Amniotic epithelial cell (primary cell): ENCODE measurements around the gene LMBR1L.
A peak's percentile ranks its signal among the peaks of the same experiment; 100 is the strongest.

Source experiments
- DNase-seq: peaks from one replicate; pipeline ENCODE4 v3.0.0-alpha.2; 2010; ENCODE audit warnings: low read depth

The LMBR1L gene

DNA sequence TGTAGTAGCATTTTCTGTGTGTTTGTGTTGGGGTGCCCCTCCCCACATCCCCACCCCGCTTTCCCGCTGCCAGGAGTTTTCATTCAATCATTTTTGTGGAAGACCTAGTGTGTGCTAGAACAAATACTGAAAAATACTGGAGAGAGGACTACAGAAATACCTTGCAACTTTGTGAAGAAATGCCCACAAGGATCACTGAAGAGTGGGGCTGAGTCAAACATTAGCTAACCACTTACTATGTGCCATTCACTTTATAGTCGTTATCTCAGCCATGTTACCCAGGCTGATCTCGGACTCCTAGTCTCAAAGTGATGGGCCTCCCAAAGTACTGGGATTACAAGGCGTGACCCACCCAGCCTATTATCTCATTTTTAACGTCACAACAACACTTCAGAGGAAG lies 559 bp upstream of the LMBR1L start:
- no peak for DNase-seq

GRCh38 chr12:49109641-49110463 lies 795 bp downstream of the LMBR1L start:
- DNase-seq = no peak

GRCh38 chr12:49108958-49109404 lies 1.7 kb downstream of the LMBR1L start:
- peak; percentile 90 for DNase-seq

DNA sequence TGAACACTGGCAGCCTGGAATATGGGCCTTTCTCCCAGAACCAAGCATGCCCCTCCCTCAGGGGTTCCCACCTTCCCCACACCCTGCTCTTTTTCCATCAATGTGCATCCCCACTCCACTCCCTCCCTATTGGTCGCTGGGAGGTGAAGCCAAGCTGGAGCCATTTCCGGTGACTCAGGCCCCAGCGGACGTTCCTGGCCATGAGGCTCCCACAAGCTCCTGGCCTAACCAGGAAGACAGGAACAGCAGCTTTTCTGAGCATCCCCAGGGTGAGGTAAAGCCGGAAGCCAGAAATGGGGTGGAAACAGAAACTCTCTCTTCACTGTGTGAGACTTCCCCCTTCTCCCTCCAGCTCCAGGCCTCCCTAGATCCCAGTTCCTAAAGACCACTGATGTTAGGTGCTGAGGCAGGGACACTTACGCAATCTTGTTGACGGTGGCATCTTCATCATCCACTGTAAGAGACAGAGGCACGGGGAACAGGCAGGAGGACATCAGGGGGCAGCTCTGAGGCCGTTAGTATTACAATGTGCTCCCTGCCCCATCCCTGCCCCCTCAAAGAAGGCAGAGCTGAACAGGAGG lies 5.1 kb downstream of the LMBR1L start:
- no peak for DNase-seq

DNA sequence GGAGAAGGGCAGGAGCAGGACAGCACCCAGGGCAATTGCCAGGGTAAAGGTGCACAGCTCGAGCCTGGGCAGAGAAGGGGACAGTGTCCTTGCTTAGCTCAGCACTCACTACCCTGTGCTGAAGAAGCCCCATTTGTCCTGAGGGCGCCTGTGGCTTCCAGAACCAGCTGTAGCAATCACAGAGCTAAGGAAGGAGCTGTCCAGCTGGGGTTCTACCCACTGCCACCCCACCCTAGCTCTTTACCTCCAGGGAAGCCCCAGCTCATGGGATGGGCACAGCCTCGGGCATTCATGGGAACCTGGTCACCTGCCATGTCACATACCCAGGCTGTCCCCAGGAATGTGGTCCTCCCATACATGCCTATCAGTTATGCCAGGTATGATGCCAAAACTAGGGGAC lies 5.8 kb downstream of the LMBR1L start:
- DNase-seq = no peak

- no peak for DNase-seq
Measured at GRCh38 chr12:49100380-49100779, 10.3 kb downstream of the LMBR1L start.

GRCh38 chr12:49098703-49099102 lies 11.9 kb downstream of the LMBR1L start:
- no peak for DNase-seq

- DNase-seq = peak; percentile 38
Measured at GRCh38 chr12:49098035-49098451, 12.6 kb downstream of the LMBR1L start.

GRCh38 chr12:49097381-49097780 lies 13.3 kb downstream of the LMBR1L start:
- no peak for DNase-seq

GRCh38 chr12:49094975-49095365 lies 15.7 kb downstream of the LMBR1L start:
- DNase-seq = no peak

DNA sequence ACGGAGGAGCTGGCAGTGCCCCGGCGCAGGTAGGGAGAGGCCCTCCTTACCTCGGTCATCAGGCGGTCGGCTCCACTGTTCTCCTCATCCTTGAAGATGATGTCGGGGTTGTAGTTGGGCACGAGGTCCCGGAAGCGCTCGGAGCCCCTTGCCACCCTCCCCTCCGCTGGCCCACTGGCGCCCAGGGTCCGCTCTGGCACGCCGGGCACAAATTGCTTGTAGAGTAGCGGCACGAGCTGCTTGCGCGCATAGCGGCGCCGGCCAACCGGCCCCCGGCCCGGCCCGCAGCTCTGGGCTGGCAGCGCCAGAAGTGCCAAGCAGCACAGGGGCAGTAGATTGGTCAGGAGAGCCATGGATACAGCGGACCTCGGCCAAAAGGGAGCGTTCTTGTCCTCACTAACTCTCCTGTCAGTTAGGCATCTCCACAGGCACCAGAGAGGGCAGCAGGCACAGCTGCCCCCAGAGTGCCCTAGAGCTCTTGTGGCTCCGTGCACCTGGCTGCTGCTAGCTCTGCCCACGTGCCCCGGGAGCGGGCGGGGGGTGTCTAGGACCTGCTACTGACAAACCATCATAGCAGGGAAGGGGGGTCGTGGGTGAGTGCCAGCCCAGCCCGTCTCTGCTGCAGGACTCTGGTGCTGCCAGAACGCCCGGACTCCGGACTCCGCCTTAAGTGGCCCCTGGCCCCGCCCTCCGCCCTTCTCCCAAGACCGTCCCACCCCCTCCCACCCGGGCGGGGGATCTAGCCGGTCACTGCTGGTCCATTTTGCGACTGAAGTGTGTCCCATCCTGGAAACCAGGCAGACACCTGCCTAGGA lies 16.3 kb downstream of the LMBR1L start, which contains the start of gene DHH:
TSS of gene DHH (minus strand) at position 642 of the 815 bp plus-strand sequence. CDS start at position 353, 289 bp downstream.
- DNase-seq = no peak

GRCh38 chr12:49093792-49094159 lies 16.9 kb downstream of the LMBR1L start:
- DNase-seq = no peak

GRCh38 chr12:49092816-49093406 lies 17.7 kb downstream of the LMBR1L start:
- DNase-seq = no peak

GRCh38 chr12:49092086-49092815 lies 18.4 kb downstream of the LMBR1L start:
- peak; percentile 77 for DNase-seq

DNA sequence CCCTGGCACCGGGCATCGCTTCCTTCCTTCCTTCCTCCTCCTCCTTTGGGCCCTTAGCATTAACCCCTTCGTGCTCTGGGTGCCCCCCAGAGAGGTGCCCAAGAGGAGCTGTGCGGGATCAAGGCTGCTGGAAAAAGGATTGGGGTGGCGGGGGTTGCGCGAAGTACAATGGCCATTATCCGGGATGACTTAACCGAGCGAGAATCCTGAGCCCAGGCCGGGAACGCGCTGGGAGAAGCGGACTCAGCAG lies 18.9 kb downstream of the LMBR1L start:
- no peak for DNase-seq

DNA sequence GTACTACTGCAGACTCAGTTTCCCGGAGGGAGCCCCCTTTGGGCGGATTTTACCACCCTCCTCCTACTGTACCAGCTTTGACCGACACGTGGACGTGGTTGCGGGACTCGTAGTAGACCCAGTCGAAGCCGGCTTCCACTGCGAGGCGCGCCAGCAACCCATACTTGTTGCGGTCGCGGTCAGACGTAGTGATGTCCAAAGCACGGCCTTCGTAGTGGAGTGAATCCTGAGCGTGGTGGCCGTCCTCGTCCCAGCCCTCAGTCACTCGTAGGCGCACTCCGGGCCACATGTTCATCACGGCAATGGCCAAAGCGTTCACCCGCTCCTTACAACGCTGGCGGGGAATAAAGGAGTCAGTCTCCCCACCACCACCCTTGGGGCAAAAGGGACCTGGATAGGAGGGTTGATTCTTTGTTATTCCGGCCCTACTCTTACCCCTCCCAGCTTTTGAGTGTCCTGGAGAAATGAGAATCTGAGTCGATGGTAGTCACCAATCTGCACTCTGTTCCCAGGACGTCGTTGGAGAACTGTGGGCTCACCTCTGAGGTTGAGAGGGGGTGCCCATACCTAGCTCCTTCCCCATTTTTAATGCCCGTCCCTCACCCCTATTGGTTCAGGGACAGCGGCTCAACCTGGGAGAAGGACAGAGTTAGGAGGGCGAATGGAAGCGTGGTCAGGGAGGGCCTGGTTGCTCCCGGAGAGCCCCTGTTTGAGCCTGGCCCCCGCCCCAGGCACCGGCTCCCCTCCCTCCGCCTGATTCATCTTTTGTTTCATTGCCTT lies 19.4 kb downstream of the LMBR1L start:
- no peak for DNase-seq

DNA sequence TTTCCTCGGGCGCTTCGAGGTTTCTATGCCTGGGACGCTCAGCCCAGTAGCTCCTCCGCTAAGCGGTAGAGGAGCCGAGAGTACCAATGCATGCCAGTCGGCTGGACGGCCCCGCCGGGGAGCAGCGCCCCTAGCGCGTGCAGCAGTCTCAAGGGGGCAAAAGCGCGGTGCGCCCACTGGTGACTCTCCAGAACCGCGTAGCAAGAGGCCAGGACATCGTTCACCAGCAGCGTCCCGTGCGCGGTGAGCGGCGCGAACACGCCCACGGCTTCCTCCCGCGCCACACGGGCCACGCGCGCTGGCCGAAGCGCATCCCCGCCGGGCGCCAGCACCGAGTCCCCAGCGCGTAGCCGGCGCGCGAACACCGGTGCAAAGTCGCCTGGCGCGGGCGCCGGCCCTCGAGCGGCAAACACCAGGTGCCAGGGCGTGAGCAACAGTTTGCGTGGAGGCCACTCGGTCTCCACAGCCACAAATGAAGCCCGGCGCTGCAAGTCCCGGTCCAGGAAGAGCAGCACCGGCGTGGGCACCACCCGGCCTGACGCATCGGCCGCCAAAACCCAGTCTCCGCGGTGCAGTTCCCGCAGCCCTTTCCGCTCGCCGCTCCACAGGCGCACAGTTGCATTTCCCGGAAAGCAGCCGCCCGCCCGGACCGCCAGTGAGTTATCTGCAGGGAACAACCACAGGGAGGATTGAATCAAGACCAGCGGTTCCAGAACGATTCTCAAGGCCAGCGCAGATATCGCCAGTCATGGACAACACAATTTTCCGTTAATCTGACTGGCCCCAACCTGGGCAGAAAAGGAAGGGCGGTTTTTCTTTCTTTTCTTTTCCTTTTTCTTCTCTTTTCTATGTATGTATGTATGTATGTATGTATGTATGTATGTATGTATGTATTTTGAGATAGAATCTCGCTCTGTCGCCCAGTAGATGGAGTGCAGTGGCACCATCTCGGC lies 20.6 kb downstream of the LMBR1L start:
- DNase-seq = peak; percentile 67

DNA sequence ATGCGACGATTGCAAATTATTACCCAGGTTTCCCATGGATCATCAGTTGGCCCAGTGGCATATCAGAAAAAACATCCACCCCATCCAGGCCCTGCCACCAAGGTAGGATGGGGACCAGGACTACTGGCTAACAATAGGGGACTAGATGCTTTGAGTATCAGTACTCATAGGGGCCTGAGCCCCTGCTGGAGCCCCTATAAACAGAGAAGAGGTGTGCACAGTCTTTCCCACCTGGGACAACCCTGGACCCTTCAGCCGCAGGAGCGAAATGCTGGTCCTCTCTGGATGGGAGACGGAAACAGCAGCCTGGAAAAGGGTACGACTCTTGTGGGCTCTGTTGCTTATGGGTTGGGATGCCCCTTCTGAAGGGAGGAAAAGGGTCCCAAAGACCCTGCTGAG lies 21.7 kb downstream of the LMBR1L start:
- no peak for DNase-seq

GRCh38 chr12:49088150-49088931 lies 22.3 kb downstream of the LMBR1L start:
- peak; percentile 95 for DNase-seq
